HEK293 (cell line): ENCODE measurements around the gene PRKAG2.
A peak's percentile ranks its signal among the peaks of the same experiment; 100 is the strongest.

Experiments used
- CTCF ChIA-PET: fragments of 350-600 bp; formaldehyde crosslinking; extraction: SDS; loops from one replicate; lab custom pipeline; 2021; ENCODE audit warnings: antibody characterized with exemption; lab: Yijun Ruan, JAX
- POLR2A ChIA-PET: fragments of 300-600 bp; formaldehyde crosslinking; extraction: SDS; loops from one replicate; lab custom pipeline; 2020; ENCODE audit warnings: antibody characterized with exemption, inconsistent platforms; lab: Yijun Ruan, JAX
- H3K27ac ChIP-seq: fragments of 200-500 bp; sonication (Bioruptor generic); 2 replicates; pipeline ENCODE4 v1.5.1; 2014; ENCODE audit warnings: low read depth, low read length, control low read depth, inconsistent platforms; ENCODE audit errors: extremely low read depth
- H3K36me3 ChIP-seq, 2 experiments: fragments of 200-500 bp in 1 of 2; sonication (Bioruptor generic) in 1 of 2; 1 replicate in 1 of 2; 2 replicates in 1 of 2; pipeline ENCODE4 v1.5.1; 2014 to 2017; ENCODE audit warnings: inconsistent platforms in 2 of 2, low read length in 2 of 2; ENCODE audit not compliant: control insufficient read depth in 2 of 2, insufficient read depth in 1 of 2
- H3K4me1 ChIP-seq: fragments of 200-500 bp; sonication (Bioruptor generic); 2 replicates; pipeline ENCODE4 v1.5.1; 2014; ENCODE audit warnings: mild to moderate bottlenecking, low read length, inconsistent platforms; ENCODE audit not compliant: control insufficient read depth, insufficient read depth
- H3K4me3 ChIP-seq: 2 replicates; pipeline ENCODE4 v1.5.1; 2011; ENCODE audit warnings: low read depth, mild to moderate bottlenecking, control low read depth, low read length, moderate library complexity
- H3K9me3 ChIP-seq: fragments of 200-500 bp; sonication (Bioruptor generic); 2 replicates; pipeline ENCODE4 v1.5.1; 2014; ENCODE audit warnings: low read depth, low read length, inconsistent platforms; ENCODE audit not compliant: control insufficient read depth, insufficient read depth
- BCL11B ChIP-seq: fragments of 450-650 bp; formaldehyde crosslinking; IDR thresholded peaks from 2 replicates; pipeline ENCODE4 v1.5.1; 2016; ENCODE audit warnings: low read depth, missing biosample characterization, missing genetic modification characterization
- GLI2 ChIP-seq: fragments of 450-650 bp; formaldehyde crosslinking; IDR thresholded peaks from 2 replicates; pipeline ENCODE4; 2017; ENCODE audit warnings: missing biosample characterization, missing genetic modification characterization, low read depth, borderline replicate concordance
- HOXA7 ChIP-seq: sonication (generic); formaldehyde crosslinking; IDR thresholded peaks from 2 replicates; pipeline ENCODE4 v1.8.1; 2022; ENCODE audit warnings: missing genetic modification reagents, borderline replicate concordance
- IKZF3 ChIP-seq: fragments of 450-650 bp; IDR thresholded peaks from 2 replicates; pipeline ENCODE4 v1.5.0; 2018; ENCODE audit warnings: missing biosample characterization, mild to moderate bottlenecking, missing genetic modification characterization, moderate library complexity
- KLF8 ChIP-seq: fragments of 450-650 bp; formaldehyde crosslinking; IDR thresholded peaks from 2 replicates; pipeline ENCODE4 v1.5.1; 2016; ENCODE audit warnings: missing biosample characterization, missing genetic modification characterization
- SP3 ChIP-seq: fragments of 450-650 bp; formaldehyde crosslinking; IDR thresholded peaks from 2 replicates; pipeline ENCODE4 v1.5.1; 2016; ENCODE audit warnings: missing biosample characterization, missing genetic modification characterization
- ZBTB17 ChIP-seq: fragments of 450-650 bp; formaldehyde crosslinking; IDR thresholded peaks from 2 replicates; pipeline ENCODE4 v1.5.1; 2016; ENCODE audit warnings: missing biosample characterization, missing genetic modification characterization
- ZBTB48 ChIP-seq: fragments of 450-650 bp; formaldehyde crosslinking; IDR thresholded peaks from 2 replicates; pipeline ENCODE4 v1.5.1; 2016; ENCODE audit warnings: missing biosample characterization, missing genetic modification characterization
- ZNF140 ChIP-seq: fragments of 450-650 bp; formaldehyde crosslinking; IDR thresholded peaks from 2 replicates; pipeline ENCODE4 v1.5.1; 2016; ENCODE audit warnings: missing biosample characterization, missing genetic modification characterization
- ZNF175 ChIP-seq: fragments of 450-650 bp; formaldehyde crosslinking; IDR thresholded peaks from 2 replicates; pipeline ENCODE4 v1.5.1; 2016; ENCODE audit warnings: missing biosample characterization, missing genetic modification characterization
- ZNF23 ChIP-seq: fragments of 450-650 bp; formaldehyde crosslinking; IDR thresholded peaks from 2 replicates; pipeline ENCODE4 v1.5.1; 2016; ENCODE audit warnings: missing biosample characterization, missing genetic modification characterization, borderline replicate concordance
- ZNF248 ChIP-seq: fragments of 450-650 bp; formaldehyde crosslinking; IDR thresholded peaks from 2 replicates; pipeline ENCODE4 v1.5.1; 2017; ENCODE audit warnings: missing biosample characterization, missing genetic modification characterization
- ZNF266 ChIP-seq: fragments of 450-650 bp; formaldehyde crosslinking; IDR thresholded peaks from 2 replicates; pipeline ENCODE4 v1.5.1; 2016; ENCODE audit warnings: missing biosample characterization, missing genetic modification characterization, low read depth
- ZNF544 ChIP-seq: fragments of 450-650 bp; formaldehyde crosslinking; IDR thresholded peaks from 2 replicates; pipeline ENCODE4 v1.5.0; 2017; ENCODE audit warnings: missing biosample characterization, missing genetic modification characterization
- ZNF549 ChIP-seq: fragments of 450-650 bp; IDR thresholded peaks from 2 replicates; pipeline ENCODE4 v1.5.1; 2018; ENCODE audit warnings: missing biosample characterization, missing genetic modification characterization, mild to moderate bottlenecking, inconsistent platforms, moderate library complexity
- ZNF660 ChIP-seq: fragments of 450-650 bp; IDR thresholded peaks from 2 replicates; pipeline ENCODE4 v1.5.1; 2018; ENCODE audit warnings: missing biosample characterization, mild to moderate bottlenecking, missing genetic modification characterization
- ZNF843 ChIP-seq: fragments of 450-650 bp; formaldehyde crosslinking; IDR thresholded peaks from 2 replicates; pipeline ENCODE4 v1.5.1; 2016; ENCODE audit warnings: missing biosample characterization, missing genetic modification characterization
- TF ChIP-seq, protein P1 (sequence below): fragments of 450-650 bp; IDR thresholded peaks from 2 replicates; pipeline ENCODE4 v1.5.1; 2018; ENCODE audit warnings: missing biosample characterization, missing genetic modification characterization
- TF ChIP-seq, protein P2 (sequence below): fragments of 450-650 bp; formaldehyde crosslinking; IDR thresholded peaks from 2 replicates; pipeline ENCODE4 v1.5.1; 2016; ENCODE audit warnings: missing biosample characterization, missing genetic modification characterization
- TF ChIP-seq, protein P3 (sequence below): fragments of 450-650 bp; formaldehyde crosslinking; IDR thresholded peaks from 2 replicates; pipeline ENCODE4 v1.5.1; 2016; ENCODE audit warnings: missing biosample characterization, missing genetic modification characterization
- TF ChIP-seq, protein P4 (sequence below): fragments of 450-650 bp; formaldehyde crosslinking; IDR thresholded peaks from 2 replicates; pipeline ENCODE4 v1.5.1; 2017; ENCODE audit warnings: missing biosample characterization, missing genetic modification characterization
- TF ChIP-seq, protein P5 (sequence below): fragments of 450-650 bp; formaldehyde crosslinking; IDR thresholded peaks from 2 replicates; pipeline ENCODE4 v1.5.1; 2017; ENCODE audit warnings: missing biosample characterization, missing genetic modification characterization
- TF ChIP-seq, protein P6 (sequence below): fragments of 450-650 bp; formaldehyde crosslinking; IDR thresholded peaks from 2 replicates; pipeline ENCODE4 v1.5.1; 2016; ENCODE audit warnings: missing biosample characterization, missing genetic modification characterization

PRKAG2 gene

DNA sequence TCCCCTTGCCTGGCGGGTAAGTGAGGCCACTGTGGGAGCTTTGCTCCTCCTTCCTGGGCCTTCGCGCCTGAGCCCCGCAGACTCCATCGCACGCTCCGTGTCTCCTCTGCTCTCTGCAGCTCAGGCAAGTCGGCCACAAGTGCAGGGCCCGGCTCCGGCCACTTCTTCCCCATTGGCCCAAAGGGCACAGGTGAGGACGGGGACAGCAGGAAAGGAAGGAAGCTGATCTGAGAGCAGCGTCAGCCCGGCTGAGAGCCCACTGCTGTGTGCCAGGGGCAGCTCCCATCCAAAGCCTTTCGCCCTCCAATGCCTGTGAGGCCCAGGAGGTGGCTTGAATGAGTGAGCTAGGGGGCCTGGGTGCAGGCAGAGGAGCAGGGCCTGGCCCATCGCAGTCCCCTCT is 323.6 kb downstream of the PRKAG2 start (continued):
- TF ChIP-seq, protein P1, sequence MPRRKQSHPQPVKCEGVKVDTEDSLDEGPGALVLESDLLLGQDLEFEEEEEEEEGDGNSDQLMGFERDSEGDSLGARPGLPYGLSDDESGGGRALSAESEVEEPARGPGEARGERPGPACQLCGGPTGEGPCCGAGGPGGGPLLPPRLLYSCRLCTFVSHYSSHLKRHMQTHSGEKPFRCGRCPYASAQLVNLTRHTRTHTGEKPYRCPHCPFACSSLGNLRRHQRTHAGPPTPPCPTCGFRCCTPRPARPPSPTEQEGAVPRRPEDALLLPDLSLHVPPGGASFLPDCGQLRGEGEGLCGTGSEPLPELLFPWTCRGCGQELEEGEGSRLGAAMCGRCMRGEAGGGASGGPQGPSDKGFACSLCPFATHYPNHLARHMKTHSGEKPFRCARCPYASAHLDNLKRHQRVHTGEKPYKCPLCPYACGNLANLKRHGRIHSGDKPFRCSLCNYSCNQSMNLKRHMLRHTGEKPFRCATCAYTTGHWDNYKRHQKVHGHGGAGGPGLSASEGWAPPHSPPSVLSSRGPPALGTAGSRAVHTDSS (tag by site-specific recombination) = no peak
- TF ChIP-seq BCL11B (tag by site-specific recombination) (no peak), SP3 (tag by site-specific recombination) (no peak), ZBTB17 (no peak), ZNF544 (tag by site-specific recombination) (no peak), IKZF3 (tag by site-specific recombination) (no peak), ZNF266 (no peak), ZNF23 (tag by site-specific recombination) (no peak), ZNF843 (tag by site-specific recombination) (no peak)
- TF ChIP-seq, protein P2, sequence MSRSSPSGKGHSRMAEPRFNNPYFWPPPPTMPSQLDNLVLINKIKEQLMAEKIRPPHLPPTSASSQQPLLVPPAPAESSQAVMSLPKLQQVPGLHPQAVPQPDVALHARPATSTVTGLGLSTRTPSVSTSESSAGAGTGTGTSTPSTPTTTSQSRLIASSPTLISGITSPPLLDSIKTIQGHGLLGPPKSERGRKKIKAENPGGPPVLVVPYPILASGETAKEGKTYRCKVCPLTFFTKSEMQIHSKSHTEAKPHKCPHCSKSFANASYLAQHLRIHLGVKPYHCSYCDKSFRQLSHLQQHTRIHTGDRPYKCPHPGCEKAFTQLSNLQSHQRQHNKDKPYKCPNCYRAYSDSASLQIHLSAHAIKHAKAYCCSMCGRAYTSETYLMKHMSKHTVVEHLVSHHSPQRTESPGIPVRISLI (tag by site-specific recombination) = no peak
- TF ChIP-seq, protein P3, sequence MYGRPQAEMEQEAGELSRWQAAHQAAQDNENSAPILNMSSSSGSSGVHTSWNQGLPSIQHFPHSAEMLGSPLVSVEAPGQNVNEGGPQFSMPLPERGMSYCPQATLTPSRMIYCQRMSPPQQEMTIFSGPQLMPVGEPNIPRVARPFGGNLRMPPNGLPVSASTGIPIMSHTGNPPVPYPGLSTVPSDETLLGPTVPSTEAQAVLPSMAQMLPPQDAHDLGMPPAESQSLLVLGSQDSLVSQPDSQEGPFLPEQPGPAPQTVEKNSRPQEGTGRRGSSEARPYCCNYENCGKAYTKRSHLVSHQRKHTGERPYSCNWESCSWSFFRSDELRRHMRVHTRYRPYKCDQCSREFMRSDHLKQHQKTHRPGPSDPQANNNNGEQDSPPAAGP = no peak
- TF ChIP-seq, protein P4, sequence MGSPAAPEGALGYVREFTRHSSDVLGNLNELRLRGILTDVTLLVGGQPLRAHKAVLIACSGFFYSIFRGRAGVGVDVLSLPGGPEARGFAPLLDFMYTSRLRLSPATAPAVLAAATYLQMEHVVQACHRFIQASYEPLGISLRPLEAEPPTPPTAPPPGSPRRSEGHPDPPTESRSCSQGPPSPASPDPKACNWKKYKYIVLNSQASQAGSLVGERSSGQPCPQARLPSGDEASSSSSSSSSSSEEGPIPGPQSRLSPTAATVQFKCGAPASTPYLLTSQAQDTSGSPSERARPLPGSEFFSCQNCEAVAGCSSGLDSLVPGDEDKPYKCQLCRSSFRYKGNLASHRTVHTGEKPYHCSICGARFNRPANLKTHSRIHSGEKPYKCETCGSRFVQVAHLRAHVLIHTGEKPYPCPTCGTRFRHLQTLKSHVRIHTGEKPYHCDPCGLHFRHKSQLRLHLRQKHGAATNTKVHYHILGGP (tag by site-specific recombination) = no peak

DNA sequence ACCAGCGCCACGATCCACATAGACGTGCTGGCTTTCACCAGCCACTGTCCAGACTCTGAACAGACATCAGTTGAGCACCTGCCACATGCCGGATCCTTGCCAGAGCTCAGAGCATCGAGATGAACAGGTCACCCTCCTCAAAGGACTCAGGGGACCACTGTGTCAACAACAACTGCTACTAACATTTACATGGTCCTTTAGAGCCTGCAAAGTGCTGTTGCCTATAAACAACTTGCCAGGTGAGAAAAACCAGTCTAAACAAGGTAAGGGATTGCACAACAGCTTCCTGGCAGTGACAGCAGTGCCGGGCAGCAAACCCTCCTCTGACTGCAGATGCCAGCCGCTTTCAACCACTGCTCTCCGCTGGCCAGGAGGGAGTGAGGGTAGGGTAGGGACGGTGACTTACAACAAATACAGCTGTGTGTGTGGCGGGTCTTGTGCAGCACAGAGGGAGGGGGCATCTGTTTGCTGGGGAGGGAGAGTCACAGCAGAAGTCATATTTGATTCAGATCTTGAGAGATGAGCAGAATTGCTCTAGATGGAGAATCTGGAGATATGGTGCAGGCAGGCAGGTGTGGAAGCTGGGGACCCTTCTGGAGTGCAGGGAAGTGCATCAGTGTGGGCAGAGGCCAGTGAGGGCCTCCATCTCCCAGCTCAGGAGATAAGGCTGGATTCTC is 324.4 kb downstream of the PRKAG2 start:
- TF ChIP-seq ZNF140 (tag by site-specific recombination) = peak; percentile 92
- TF ChIP-seq ZNF248 (tag by site-specific recombination) = no peak
- TF ChIP-seq ZBTB48 (tag by site-specific recombination) = no peak
- no peak for TF ChIP-seq KLF8 (tag by site-specific recombination)
- TF ChIP-seq, protein P5, sequence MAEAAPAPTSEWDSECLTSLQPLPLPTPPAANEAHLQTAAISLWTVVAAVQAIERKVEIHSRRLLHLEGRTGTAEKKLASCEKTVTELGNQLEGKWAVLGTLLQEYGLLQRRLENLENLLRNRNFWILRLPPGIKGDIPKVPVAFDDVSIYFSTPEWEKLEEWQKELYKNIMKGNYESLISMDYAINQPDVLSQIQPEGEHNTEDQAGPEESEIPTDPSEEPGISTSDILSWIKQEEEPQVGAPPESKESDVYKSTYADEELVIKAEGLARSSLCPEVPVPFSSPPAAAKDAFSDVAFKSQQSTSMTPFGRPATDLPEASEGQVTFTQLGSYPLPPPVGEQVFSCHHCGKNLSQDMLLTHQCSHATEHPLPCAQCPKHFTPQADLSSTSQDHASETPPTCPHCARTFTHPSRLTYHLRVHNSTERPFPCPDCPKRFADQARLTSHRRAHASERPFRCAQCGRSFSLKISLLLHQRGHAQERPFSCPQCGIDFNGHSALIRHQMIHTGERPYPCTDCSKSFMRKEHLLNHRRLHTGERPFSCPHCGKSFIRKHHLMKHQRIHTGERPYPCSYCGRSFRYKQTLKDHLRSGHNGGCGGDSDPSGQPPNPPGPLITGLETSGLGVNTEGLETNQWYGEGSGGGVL (tag by site-specific recombination) = 0 out of 2 replicates have a peak, but pooled peaks have one; percentile 17
- TF ChIP-seq GLI2 (tag by site-specific recombination) = no peak
- TF ChIP-seq HOXA7 (CRISPR knock-in tag) = no peak
- TF ChIP-seq, protein P6, sequence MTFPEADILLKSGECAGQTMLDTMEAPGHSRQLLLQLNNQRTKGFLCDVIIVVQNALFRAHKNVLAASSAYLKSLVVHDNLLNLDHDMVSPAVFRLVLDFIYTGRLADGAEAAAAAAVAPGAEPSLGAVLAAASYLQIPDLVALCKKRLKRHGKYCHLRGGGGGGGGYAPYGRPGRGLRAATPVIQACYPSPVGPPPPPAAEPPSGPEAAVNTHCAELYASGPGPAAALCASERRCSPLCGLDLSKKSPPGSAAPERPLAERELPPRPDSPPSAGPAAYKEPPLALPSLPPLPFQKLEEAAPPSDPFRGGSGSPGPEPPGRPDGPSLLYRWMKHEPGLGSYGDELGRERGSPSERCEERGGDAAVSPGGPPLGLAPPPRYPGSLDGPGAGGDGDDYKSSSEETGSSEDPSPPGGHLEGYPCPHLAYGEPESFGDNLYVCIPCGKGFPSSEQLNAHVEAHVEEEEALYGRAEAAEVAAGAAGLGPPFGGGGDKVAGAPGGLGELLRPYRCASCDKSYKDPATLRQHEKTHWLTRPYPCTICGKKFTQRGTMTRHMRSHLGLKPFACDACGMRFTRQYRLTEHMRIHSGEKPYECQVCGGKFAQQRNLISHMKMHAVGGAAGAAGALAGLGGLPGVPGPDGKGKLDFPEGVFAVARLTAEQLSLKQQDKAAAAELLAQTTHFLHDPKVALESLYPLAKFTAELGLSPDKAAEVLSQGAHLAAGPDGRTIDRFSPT (tag by site-specific recombination) = no peak
- TF ChIP-seq ZNF175 (tag by site-specific recombination) = no peak
- no peak for TF ChIP-seq ZNF660 (tag by site-specific recombination)
- no peak for TF ChIP-seq ZNF549 (tag by site-specific recombination)
- ChIA-PET POLR2A (interaction anchor here (0.6 to 1.0 kb wide), 2 partner anchors 14 to 23 kb away, joined by 3 to 7 read pairs; no protein-coding TSS in a partner anchor), CTCF (interaction anchor here (0.6 to 0.7 kb wide), 4 partner anchors 30 to 202 kb away, joined by 3 to 6 read pairs (median 4); no protein-coding TSS in a partner anchor)
- H3K36me3 ChIP-seq = peaks cover 0 to 7% of the 10 kb centered on the region in 2 experiments; a peak in 1 of 3 replicates
- no peak overlapping the region for H3K27ac ChIP-seq
- no peaks in the 10 kb centered on the region for H3K9me3 ChIP-seq
- H3K4me3 ChIP-seq = no peak overlapping the region
- no peaks in the 10 kb centered on the region for H3K4me1 ChIP-seq
